K562 (cell line): ENCODE measurements around the gene EYA2. TPM values are rescaled to one million over a fixed set of nuclear protein-coding genes. Genes with fewer than 3 reads are reported as not detected.

Source experiments
- ATAC-seq: fragments of 200-7000 bp; cut with Tn5 transposase; 3 replicates; pipeline ENCODE4 v1.9.1; 2020; ENCODE audit warnings: moderate library complexity
- BruUV-seq: library from RNA; stranded (reverse); fragments of 400-500 nt; replicated peaks from 2 replicates; lab custom pipeline; 2021; lab: Mats Ljungman, UMichigan
- CTCF ChIA-PET: fragments of 300-600 bp; formaldehyde crosslinking; extraction: SDS; loops from one replicate; lab custom pipeline; 2021; ENCODE audit warnings: low intra/inter-chr PET ratio; lab: Yijun Ruan, JAX
- POLR2A ChIA-PET: fragments of 300-600, 350-650 bp; sonication (Branson Sonifier 250); formaldehyde crosslinking; extraction: SDS; loops from one replicate; lab custom pipeline; 2021; ENCODE audit warnings: antibody characterized with exemption, inconsistent platforms; lab: Yijun Ruan, JAX
- DNase-seq, 4 experiments: peaks; one replicate each; pipeline versions ENCODE4 v3.0.0 to v3.0.0-alpha.2; 2011 to 2018; ENCODE audit warnings: low spot score in 3 of 4, mixed read lengths in 3 of 4; ENCODE audit errors: extremely low read depth in 1 of 4
- FAIRE-seq: peaks from 2 replicates; lab custom pipeline; 2011; peaks lifted over from hg19 to GRCh38; lab: Jason Lieb, UNC
- H2AFZ ChIP-seq: 2 replicates; pipeline ENCODE4 v1.6.0; 2011; ENCODE audit warnings: low read depth, low read length, control low read depth, inconsistent platforms
- H3K27ac ChIP-seq: fragments of 200-600 bp; 3 replicates; pipeline ENCODE4 v1.8.0; 2011; ENCODE audit warnings: low read depth, mild to moderate bottlenecking, control low read depth, inconsistent platforms, low read length, moderate library complexity, mixed read lengths; ENCODE audit errors: extremely low read depth
- H3K27me3 ChIP-seq, 2 experiments: fragments of 300-600 bp in 1 of 2; 2 replicates in 1 of 2; 3 replicates in 1 of 2; pipeline versions ENCODE4 v1.6.0 to v1.8.0; 2011; ENCODE audit warnings: inconsistent platforms in 2 of 2, low read length in 2 of 2, mild to moderate bottlenecking in 1 of 2, mixed read lengths in 1 of 2, moderate library complexity in 1 of 2; ENCODE audit not compliant: control insufficient read depth in 2 of 2, insufficient read depth in 2 of 2
- H3K36me3 ChIP-seq: fragments of 300-600 bp; 3 replicates; pipeline ENCODE4 v1.8.0; 2011; ENCODE audit warnings: mild to moderate bottlenecking, low read length, inconsistent platforms; ENCODE audit not compliant: control insufficient read depth, insufficient read depth
- H3K4me1 ChIP-seq, 2 experiments: fragments of 200-600 bp in 1 of 2; replicated peaks in 1 of 2; 2 replicates in 1 of 2; 3 replicates in 1 of 2; pipeline versions ENCODE4 v1.5.1 to v1.8.0; 2011; ENCODE audit warnings: inconsistent platforms in 2 of 2, low read length in 2 of 2, mild to moderate bottlenecking in 1 of 2, mixed read lengths in 1 of 2, moderate library complexity in 1 of 2; ENCODE audit not compliant: control insufficient read depth in 2 of 2, insufficient read depth in 2 of 2
- H3K4me2 ChIP-seq: 2 replicates; pipeline ENCODE4 v1.6.1; 2011; ENCODE audit warnings: low read length, control low read depth, inconsistent platforms, mixed read lengths; ENCODE audit not compliant: insufficient read depth
- H3K4me3 ChIP-seq: fragments of 200-600 bp; sonication (generic), shearing (Covaris generic); 2 replicates; pipeline ENCODE4 v1.5.1; 2016; ENCODE audit warnings: control low read depth, inconsistent platforms
- H3K79me2 ChIP-seq: fragments of 200-600 bp; 3 replicates; pipeline ENCODE4 v1.8.0; 2011; ENCODE audit warnings: low read length, inconsistent platforms; ENCODE audit not compliant: control insufficient read depth, insufficient read depth
- H3K9ac ChIP-seq, 2 experiments: 2 replicates each; pipeline versions ENCODE4 v1.6.0 to v1.6.1; 2011; ENCODE audit warnings: low read depth in 2 of 2, low read length in 2 of 2, control low read depth in 1 of 2, inconsistent platforms in 1 of 2, mild to moderate bottlenecking in 1 of 2, mixed read lengths in 1 of 2; ENCODE audit not compliant: insufficient read depth in 1 of 2
- H3K9me1 ChIP-seq: one replicate; pipeline ENCODE4 v1.6.0; 2011; ENCODE audit warnings: inconsistent platforms, mild to moderate bottlenecking, low read length, moderate library complexity; ENCODE audit not compliant: control insufficient read depth, insufficient read depth
- H3K9me3 ChIP-seq: replicated peaks from 2 replicates; pipeline ENCODE4 v1.5.1; 2011; ENCODE audit warnings: low read depth, low read length, inconsistent platforms; ENCODE audit not compliant: control insufficient read depth, insufficient read depth
- H4K20me1 ChIP-seq: replicated peaks from 2 replicates; pipeline ENCODE4 v1.6.1; 2011; ENCODE audit warnings: low read length, inconsistent platforms, mixed read lengths; ENCODE audit not compliant: control insufficient read depth, insufficient read depth
- GATA2 ChIP-seq: sonication (generic); formaldehyde crosslinking; IDR thresholded peaks from 2 replicates; pipeline ENCODE4 v1.4.0; 2020; ENCODE audit warnings: mild to moderate bottlenecking, missing genetic modification reagents
- MAZ ChIP-seq, 2 experiments: fragments of 450-650 bp in 1 of 2; sonication (generic) in 1 of 2; formaldehyde crosslinking; IDR thresholded peaks in 1 of 2; conservative IDR thresholded peaks in 1 of 2; 2 replicates each; pipeline versions ENCODE4 v1.4.0 to v1.5.0; 2020; ENCODE audit warnings: mild to moderate bottlenecking in 1 of 2, missing genetic modification reagents in 1 of 2
- NFIC ChIP-seq: fragments of 450-650 bp; IDR thresholded peaks from 2 replicates; pipeline ENCODE4 v1.6.1; 2017; ENCODE audit warnings: mild to moderate bottlenecking, inconsistent platforms
- NONO ChIP-seq, 2 experiments: fragments of 200-400 bp in 1 of 2; fragments of 450-650 bp in 1 of 2; formaldehyde crosslinking in 1 of 2; IDR thresholded peaks; 2 replicates each; pipeline ENCODE4 v1.6.1; 2017; ENCODE audit warnings: low read depth in 2 of 2, mild to moderate bottlenecking in 2 of 2, moderate library complexity in 2 of 2, low read length in 1 of 2
- RBM25 ChIP-seq: fragments of 200-400 bp; formaldehyde crosslinking; IDR thresholded peaks from 2 replicates; pipeline ENCODE4 v1.6.1; 2018; ENCODE audit warnings: low read length, low read depth, moderate library complexity; ENCODE audit not compliant: severe bottlenecking
- TCFL5 ChIP-seq: fragments of 250-450 bp; sonication (Bioruptor Pico); conservative IDR thresholded peaks from 2 replicates; pipeline ENCODE4 v1.6.1; 2021; ENCODE audit warnings: mild to moderate bottlenecking, moderate library complexity, matching md5 sums
- ZEB2 ChIP-seq: fragments of 450-650 bp; IDR thresholded peaks from 2 replicates; pipeline ENCODE4 v1.6.1; 2016
- ZNF212 ChIP-seq: fragments of 450-650 bp; formaldehyde crosslinking; IDR thresholded peaks from 2 replicates; pipeline ENCODE4 v1.4.0; 2020; ENCODE audit warnings: mild to moderate bottlenecking
- ZNF583 ChIP-seq: fragments of 250-450 bp; sonication (Bioruptor Pico); IDR thresholded peaks from 2 replicates; pipeline ENCODE4 v1.4.0; 2020
- ZNF766 ChIP-seq: fragments of 200-800 bp; sonication (Bioruptor generic); conservative IDR thresholded peaks from 2 replicates; pipeline ENCODE4 v1.6.1; 2016; ENCODE audit warnings: missing genetic modification characterization, missing compliant biosample characterization
- WGBS: fragments of 100-300 bp; shearing (Covaris generic); methylation state at CpG from one replicate; pipeline ENCODE4 v1.1.6; 2016; ENCODE audit warnings: low coverage, mixed read lengths; ENCODE audit not compliant: insufficient coverage; ENCODE audit errors: missing lambda C conversion rate; 5-methylcytosine and 5-hydroxymethylcytosine counted together
- in situ Hi-C: fragments of 300-500 bp; cut with MboI; formaldehyde crosslinking; loops from 4 replicates; pipeline ENCODE4 v1.15.0; 2018; ENCODE audit warnings: inconsistent platforms, mixed read lengths
- intact Hi-C: fragments of 100-400 bp; cut with micrococcal nuclease; formaldehyde crosslinking; loops from 2 replicates; pipeline ENCODE4 v1.14.2; 2022
- polyA plus RNA-seq, 8 experiments: library from polyadenylated mRNA; depleted of rRNA in 4 of 8; stranded (reverse) in 5 of 8; unstranded in 3 of 8; fragments of >200 nt; fragmentation: Nextera tagmentation in 2 of 8; fragmentation: Illumina TruSeq in 1 of 8; extraction: Ambion mirVana in 2 of 8; extraction: Trizol in 1 of 8; gene quantifications; 2 replicates each; pipeline versions ENCODE4 v1.2.1 to v1.2.3, GENCODE V29; 2011 to 2014; ENCODE audit warnings: inconsistent platforms in 1 of 8, missing spikeins in 1 of 8
- total RNA-seq, 7 experiments: library from RNA; depleted of rRNA in 6 of 7; stranded (reverse); fragments of >200 nt in 6 of 7; fragmentation: Illumina TruSeq in 2 of 7; extraction: Trizol in 2 of 7; gene quantifications; 2 replicates each; pipeline versions ENCODE4 v1.2.1 to v1.2.3, GENCODE V29; 2011 to 2021; ENCODE audit warnings: low replicate concordance in 1 of 7
- TF ChIP-seq, protein P1 (sequence below): fragments of 250-450 bp; sonication (Bioruptor Pico); IDR thresholded peaks from 2 replicates; pipeline ENCODE4 v1.5.0; 2021; ENCODE audit warnings: mild to moderate bottlenecking, borderline replicate concordance

Gene EYA2
- total and polyA plus RNA-seq, 9 of the 15 experiments (the other 6 are each of a cell fraction or from before 2014, with no cell fraction given): 0.03 TPM; not detected in 8

DNA sequence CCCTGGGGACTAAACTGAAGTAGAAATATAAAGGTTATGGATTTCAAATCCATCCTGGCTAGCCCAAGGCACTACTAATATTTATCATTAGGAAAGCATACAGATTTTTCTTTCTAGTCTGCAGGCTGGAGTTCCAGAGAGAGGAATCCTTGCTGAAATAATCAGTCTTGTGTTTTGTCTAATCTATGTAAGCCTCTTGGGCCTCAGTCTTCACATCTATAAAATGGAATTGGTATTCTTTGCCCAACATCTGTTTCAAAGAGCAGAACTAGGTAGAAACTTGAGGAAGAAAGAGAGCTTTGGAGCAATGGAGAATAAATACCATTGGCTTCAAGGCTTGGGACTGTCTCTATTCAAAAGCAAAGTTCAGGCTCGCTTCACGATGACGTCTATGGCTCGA is 249.8 kb downstream of the EYA2 start:
- in situ Hi-C loops: no loop called here
- no peak overlapping the region for H3K27ac ChIP-seq
- no peak overlapping the region for H2AFZ ChIP-seq
- ChIA-PET CTCF (no interaction called here), POLR2A (no interaction called here)
- no peak for FAIRE-seq
- DNase-seq: no peak
- no peak overlapping the region for H3K4me2 ChIP-seq
- no peaks in the 10 kb centered on the region for H3K79me2 ChIP-seq
- no peaks in the 10 kb centered on the region for H3K36me3 ChIP-seq
- no peaks in the 10 kb centered on the region for H3K4me1 ChIP-seq
- TF ChIP-seq RBM25 (peak; percentile 89), NFIC (no peak)
- no peak overlapping the region for H3K4me3 ChIP-seq
- intact Hi-C loops: no loop called here
- whole genome bisulfite sequencing: 0% methylated on average over 4 of the region's 4 CpGs
- no peaks in the 10 kb centered on the region for H3K9me3 ChIP-seq
- BruUV-seq: no TSS peak
- peaks cover 16 to 43% of the 10 kb centered on the region in 2 experiments for H3K27me3 ChIP-seq
- H3K9me1 ChIP-seq: no peaks in the 10 kb centered on the region
- no peak for ATAC-seq
- no peak overlapping the region for H3K9ac ChIP-seq
- H4K20me1 ChIP-seq: no peaks in the 10 kb centered on the region

DNA sequence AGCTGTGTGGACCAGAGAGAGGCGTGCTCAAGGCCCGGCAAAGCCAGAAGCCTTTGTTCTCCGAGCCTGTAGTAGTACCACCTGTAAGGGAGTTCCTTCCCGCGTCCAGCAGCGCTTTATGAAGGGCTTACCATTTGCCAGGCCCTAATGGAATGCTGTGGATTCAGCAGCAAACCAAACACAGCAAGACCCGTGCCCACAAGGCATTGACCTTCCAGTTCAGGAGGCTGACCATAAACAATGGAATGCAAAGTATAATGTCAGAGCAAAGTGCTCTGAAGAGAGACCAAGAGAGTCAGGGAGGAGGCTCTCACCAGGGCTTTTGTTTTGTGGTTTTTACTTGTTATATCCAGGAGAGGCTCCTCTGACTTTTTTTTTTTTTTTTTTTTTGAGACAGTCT is 252.0 kb downstream of the EYA2 start:
- H3K4me3 ChIP-seq: no peak overlapping the region
- ChIA-PET CTCF (no interaction called here), POLR2A (interaction anchor here (0.9 to 1.0 kb wide), 2 partner anchors 10 to 18 kb away, joined by 3 read pairs; no protein-coding TSS in a partner anchor)
- H3K9me1 ChIP-seq: no peaks in the 10 kb centered on the region
- H3K9me3 ChIP-seq: no peaks in the 10 kb centered on the region
- FAIRE-seq (no peak), DNase-seq (no peak), ATAC-seq (no peak)
- no peak overlapping the region for H2AFZ ChIP-seq
- H3K4me2 ChIP-seq: no peak overlapping the region
- no TSS peak for BruUV-seq
- H3K79me2 ChIP-seq: no peaks in the 10 kb centered on the region
- H3K9ac ChIP-seq: no peak overlapping the region
- in situ Hi-C loops (no loop called here), intact Hi-C loops (no loop called here)
- H3K27me3 ChIP-seq: peaks cover 16 to 47% of the 10 kb centered on the region in 2 experiments; a peak in 4 of 5 replicates
- 6% methylated on average over 7 of the region's 7 CpGs for WGBS
- no peaks in the 10 kb centered on the region for H3K36me3 ChIP-seq
- H3K27ac ChIP-seq: no peak overlapping the region
- TF ChIP-seq ZEB2: no peak
- TF ChIP-seq, protein P1, sequence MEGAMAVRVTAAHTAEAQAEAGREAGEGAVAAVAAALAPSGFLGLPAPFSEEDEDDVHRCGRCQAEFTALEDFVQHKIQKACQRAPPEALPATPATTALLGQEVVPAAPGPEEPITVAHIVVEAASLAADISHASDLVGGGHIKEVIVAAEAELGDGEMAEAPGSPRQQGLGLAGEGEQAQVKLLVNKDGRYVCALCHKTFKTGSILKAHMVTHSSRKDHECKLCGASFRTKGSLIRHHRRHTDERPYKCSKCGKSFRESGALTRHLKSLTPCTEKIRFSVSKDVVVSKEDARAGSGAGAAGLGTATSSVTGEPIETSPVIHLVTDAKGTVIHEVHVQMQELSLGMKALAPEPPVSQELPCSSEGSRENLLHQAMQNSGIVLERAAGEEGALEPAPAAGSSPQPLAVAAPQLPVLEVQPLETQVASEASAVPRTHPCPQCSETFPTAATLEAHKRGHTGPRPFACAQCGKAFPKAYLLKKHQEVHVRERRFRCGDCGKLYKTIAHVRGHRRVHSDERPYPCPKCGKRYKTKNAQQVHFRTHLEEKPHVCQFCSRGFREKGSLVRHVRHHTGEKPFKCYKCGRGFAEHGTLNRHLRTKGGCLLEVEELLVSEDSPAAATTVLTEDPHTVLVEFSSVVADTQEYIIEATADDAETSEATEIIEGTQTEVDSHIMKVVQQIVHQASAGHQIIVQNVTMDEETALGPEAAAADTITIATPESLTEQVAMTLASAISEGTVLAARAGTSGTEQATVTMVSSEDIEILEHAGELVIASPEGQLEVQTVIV (CRISPR knock-in tag): no peak
- no peak for TF ChIP-seq TCFL5 (CRISPR knock-in tag)
- no peak for TF ChIP-seq GATA2 (CRISPR knock-in tag)
- TF ChIP-seq ZNF583 (CRISPR knock-in tag): no peak
- no peak for TF ChIP-seq ZNF766
- no peak for TF ChIP-seq NONO (IDR thresholded peaks at IDR 0.05; ENCODE audit: low read depth in 2 of 2, low read length in 1 of 2)
- TF ChIP-seq ZNF212 (CRISPR knock-in tag): no peak
- no peak for TF ChIP-seq MAZ (CRISPR knock-in tag; conservative IDR thresholded peaks at IDR 0.05 in 1 of 2, IDR thresholded peaks at IDR 0.05 in 1 of 2)
- no peaks in the 10 kb centered on the region for H3K4me1 ChIP-seq
- no peaks in the 10 kb centered on the region for H4K20me1 ChIP-seq
